ENCODE data around the gene SIGLEC6.

The SIGLEC6 gene

GRCh38 chr19:51531349-51532315 is at the start of gene SIGLEC6:
SIGLEC6 (minus strand) TSS chr19:51531670; CDS start chr19:51531648, 22 bp downstream.
- no peak for TF ChIP-seq FOXP2 (optimal IDR thresholded peaks at IDR 0.05; ENCODE audit: control extremely low read depth, extremely low read length, insufficient read depth)
- TF ChIP-seq EZH2 (IDR thresholded peaks at IDR 0.05), result no peak
- no peak for TF ChIP-seq POLR2AphosphoS5 (IDR thresholded peaks at IDR 0.05; ENCODE audit: borderline replicate concordance, low read depth, low read length)

GRCh38 chr19:51576850-51577249 is 45.4 kb upstream of the SIGLEC6 start:
- Histone ChIP-seq H3K9ac (ENCODE audit: insufficient read length) (no peak overlapping the region), H3K4me3 (no peak overlapping the region), H3K27ac (no peak overlapping the region), H3K36me3 (ENCODE audit: insufficient read depth, low read length) (peaks cover 21% of the 10 kb centered on the region), H3K9me3 (ENCODE audit: low read depth, low read length) (no peaks in the 10 kb centered on the region)
- TF ChIP-seq EZH2 (IDR thresholded peaks at IDR 0.05) (no peak), POLR2AphosphoS5 (IDR thresholded peaks at IDR 0.05; ENCODE audit: borderline replicate concordance, low read depth, low read length) (no peak), FOXP2 (optimal IDR thresholded peaks at IDR 0.05; ENCODE audit: control extremely low read depth, extremely low read length, insufficient read depth) (no peak)
- no peak for DNase-seq (ENCODE audit: low read depth, low spot score)

More at GRCh38 chr19:51531349-51532315, at the start of gene SIGLEC6:
- no peaks in the 10 kb centered on the region for H3K36me3 ChIP-seq (ENCODE audit: insufficient read depth, low read length)
- no peak within 1 kb of the TSS for H3K9ac ChIP-seq (ENCODE audit: insufficient read length)
- no peaks in the 10 kb centered on the region for H3K9me3 ChIP-seq (ENCODE audit: low read depth, low read length)
- H3K4me3 ChIP-seq, result no peak within 1 kb of the TSS
- no peak for DNase-seq (ENCODE audit: low read depth, low spot score)
- H3K27ac ChIP-seq, result no peak within 1 kb of the TSS

- TF ChIP-seq EZH2 (IDR thresholded peaks at IDR 0.05) (no peak), FOXP2 (optimal IDR thresholded peaks at IDR 0.05; ENCODE audit: control extremely low read depth, extremely low read length, insufficient read depth) (no peak), POLR2AphosphoS5 (IDR thresholded peaks at IDR 0.05; ENCODE audit: borderline replicate concordance, low read depth, low read length) (no peak)
- no peak overlapping the region for H3K4me3 ChIP-seq
- H3K36me3 ChIP-seq (ENCODE audit: insufficient read depth, low read length), result peaks cover 7% of the 10 kb centered on the region; the same call in 1 of the 2 replicates
- no peak overlapping the region for H3K9ac ChIP-seq (ENCODE audit: insufficient read length)
- DNase-seq (ENCODE audit: low read depth, low spot score), result no peak
- no peaks in the 10 kb centered on the region for H3K9me3 ChIP-seq (ENCODE audit: low read depth, low read length)
- H3K27ac ChIP-seq, result no peak overlapping the region
These were observed 41.9 kb upstream of the SIGLEC6 start for GRCh38 chr19:51573331-51573730.

GRCh38 chr19:51572908-51573307 is 41.4 kb upstream of the SIGLEC6 start:
- no peak overlapping the region for H3K4me3 ChIP-seq
- no peaks in the 10 kb centered on the region for H3K9me3 ChIP-seq (ENCODE audit: low read depth, low read length)
- H3K36me3 ChIP-seq (ENCODE audit: insufficient read depth, low read length), result peaks cover 7% of the 10 kb centered on the region; the same call in 1 of the 2 replicates
- TF ChIP-seq POLR2AphosphoS5 (IDR thresholded peaks at IDR 0.05; ENCODE audit: borderline replicate concordance, low read depth, low read length), result no peak
- TF ChIP-seq EZH2 (IDR thresholded peaks at IDR 0.05), result no peak
- TF ChIP-seq FOXP2 (optimal IDR thresholded peaks at IDR 0.05; ENCODE audit: control extremely low read depth, extremely low read length, insufficient read depth), result no peak
- no peak overlapping the region for H3K27ac ChIP-seq
- H3K9ac ChIP-seq (ENCODE audit: insufficient read length), result no peak overlapping the region
- DNase-seq (ENCODE audit: low read depth, low spot score), result no peak

- no peak for DNase-seq (ENCODE audit: low read depth, low spot score)
- Histone ChIP-seq H3K9me3 (ENCODE audit: low read depth, low read length) (no peaks in the 10 kb centered on the region), H3K9ac (ENCODE audit: insufficient read length) (no peak overlapping the region), H3K4me3 (no peak overlapping the region), H3K27ac (no peak overlapping the region), H3K36me3 (ENCODE audit: insufficient read depth, low read length) (peaks cover 7% of the 10 kb centered on the region; the same call in 1 of the 2 replicates)
- TF ChIP-seq POLR2AphosphoS5 (IDR thresholded peaks at IDR 0.05; ENCODE audit: borderline replicate concordance, low read depth, low read length) (no peak), EZH2 (IDR thresholded peaks at IDR 0.05) (no peak), FOXP2 (optimal IDR thresholded peaks at IDR 0.05; ENCODE audit: control extremely low read depth, extremely low read length, insufficient read depth) (no peak)
These were observed 40.9 kb upstream of the SIGLEC6 start for GRCh38 chr19:51572410-51572809.

GRCh38 chr19:51571599-51571998 is 40.1 kb upstream of the SIGLEC6 start:
- Histone ChIP-seq H3K9me3 (ENCODE audit: low read depth, low read length) (no peaks in the 10 kb centered on the region), H3K9ac (ENCODE audit: insufficient read length) (peak overlapping the region; percentile 69), H3K36me3 (ENCODE audit: insufficient read depth, low read length) (peaks cover 6% of the 10 kb centered on the region; the same call in 1 of the 2 replicates), H3K27ac (no peak overlapping the region), H3K4me3 (peak overlapping the region; percentile 80)
- no peak for DNase-seq (ENCODE audit: low read depth, low spot score)
- TF ChIP-seq POLR2AphosphoS5 (IDR thresholded peaks at IDR 0.05; ENCODE audit: borderline replicate concordance, low read depth, low read length) (no peak), EZH2 (IDR thresholded peaks at IDR 0.05) (no peak), FOXP2 (optimal IDR thresholded peaks at IDR 0.05; ENCODE audit: control extremely low read depth, extremely low read length, insufficient read depth) (no peak)

- TF ChIP-seq FOXP2 (optimal IDR thresholded peaks at IDR 0.05; ENCODE audit: control extremely low read depth, extremely low read length, insufficient read depth) (no peak), EZH2 (IDR thresholded peaks at IDR 0.05) (no peak), POLR2AphosphoS5 (IDR thresholded peaks at IDR 0.05; ENCODE audit: borderline replicate concordance, low read depth, low read length) (peak; percentile 69)
- DNase-seq (ENCODE audit: low read depth, low spot score), result peak; percentile 96
- Histone ChIP-seq H3K36me3 (ENCODE audit: insufficient read depth, low read length) (peaks cover 4% of the 10 kb centered on the region; the same call in 1 of the 2 replicates), H3K27ac (no peak within 1 kb of the TSS), H3K9ac (ENCODE audit: insufficient read length) (peak within 1 kb of the TSS; percentile 69), H3K9me3 (ENCODE audit: low read depth, low read length) (no peaks in the 10 kb centered on the region), H3K4me3 (peak within 1 kb of the TSS; percentile 80)
These were observed 39.6 kb upstream of the SIGLEC6 start, which contains the start of gene ZNF175 for GRCh38 chr19:51570962-51571575. ZNF175 (plus strand) TSS chr19:51571283; CDS start chr19:51573330, 2,047 bp downstream.

- Histone ChIP-seq H3K27ac (no peak overlapping the region), H3K36me3 (ENCODE audit: insufficient read depth, low read length) (no peaks in the 10 kb centered on the region; the same call in 1 of the 2 replicates), H3K9me3 (ENCODE audit: low read depth, low read length) (no peaks in the 10 kb centered on the region), H3K9ac (ENCODE audit: insufficient read length) (no peak overlapping the region), H3K4me3 (no peak overlapping the region)
- TF ChIP-seq POLR2AphosphoS5 (IDR thresholded peaks at IDR 0.05; ENCODE audit: borderline replicate concordance, low read depth, low read length), result no peak
- no peak for TF ChIP-seq FOXP2 (optimal IDR thresholded peaks at IDR 0.05; ENCODE audit: control extremely low read depth, extremely low read length, insufficient read depth)
- no peak for TF ChIP-seq EZH2 (IDR thresholded peaks at IDR 0.05)
- no peak for DNase-seq (ENCODE audit: low read depth, low spot score)
These were observed 37.0 kb upstream of the SIGLEC6 start for GRCh38 chr19:51568456-51568855.

All from SK-N-MC (cell line).